HepG2 (cell line): ENCODE results near the gene IGFLR1. TPM values are rescaled to one million over a fixed set of nuclear protein-coding genes. Genes with fewer than 3 reads are reported as not detected.

Source experiments
- ATF3 ChIP-seq: sonication (generic); formaldehyde crosslinking; IDR thresholded peaks from 2 replicates; pipeline ENCODE4 v1.4.0; 2020; ENCODE audit warnings: missing genetic modification reagents
- BCL6 ChIP-seq: IDR thresholded peaks from 2 replicates; pipeline ENCODE4 v1.6.1; 2016; ENCODE audit warnings: missing genetic modification reagents, missing compliant biosample characterization
- CCDC6 ChIP-seq: sonication (generic); formaldehyde crosslinking; IDR thresholded peaks from 2 replicates; pipeline ENCODE4 v1.8.1; 2022; ENCODE audit warnings: mild to moderate bottlenecking, missing genetic modification reagents, moderate library complexity
- FOSL1 ChIP-seq: sonication (generic); formaldehyde crosslinking; IDR thresholded peaks from 2 replicates; pipeline ENCODE4 v1.9.0; 2021; ENCODE audit warnings: missing genetic modification reagents, borderline replicate concordance
- FOXP1 ChIP-seq, 2 experiments: fragments of 450-650 bp in 1 of 2; IDR thresholded peaks; 2 replicates each; pipeline ENCODE4 v1.6.1; 2017 to 2018; ENCODE audit warnings: antibody characterized with exemption in 1 of 2
- KLF12 ChIP-seq: sonication (generic); formaldehyde crosslinking; IDR thresholded peaks from 2 replicates; pipeline ENCODE4 v1.4.0; 2020; ENCODE audit warnings: missing genetic modification reagents, borderline replicate concordance
- MTF1 ChIP-seq: sonication (generic); formaldehyde crosslinking; IDR thresholded peaks from 2 replicates; pipeline ENCODE4 v1.5.0; 2020; ENCODE audit warnings: missing genetic modification reagents
- MZF1 ChIP-seq: sonication (generic); formaldehyde crosslinking; IDR thresholded peaks from 2 replicates; pipeline ENCODE4 v1.8.1; 2023; ENCODE audit warnings: mild to moderate bottlenecking, missing genetic modification reagents, borderline replicate concordance
- NFAT5 ChIP-seq: sonication (generic); formaldehyde crosslinking; IDR thresholded peaks from 2 replicates; pipeline ENCODE4 v1.4.0; 2020; ENCODE audit warnings: missing genetic modification reagents
- NR2C2 ChIP-seq: sonication (generic); formaldehyde crosslinking; IDR thresholded peaks from 2 replicates; pipeline ENCODE4 v1.4.0; 2020; ENCODE audit warnings: missing genetic modification reagents, mild to moderate bottlenecking, moderate library complexity, borderline replicate concordance
- RAD21 ChIP-seq: fragments of 450-650 bp; formaldehyde crosslinking; IDR thresholded peaks from 2 replicates; pipeline ENCODE4 v1.5.0; 2020; ENCODE audit warnings: mild to moderate bottlenecking
- RARG ChIP-seq: sonication (generic); formaldehyde crosslinking; IDR thresholded peaks from 2 replicates; pipeline ENCODE4 v1.4.0; 2020; ENCODE audit warnings: low read depth, mild to moderate bottlenecking, missing genetic modification reagents
- RFXANK ChIP-seq: IDR thresholded peaks from 2 replicates; pipeline ENCODE4 v1.6.1; 2016
- SALL1 ChIP-seq: sonication (generic); formaldehyde crosslinking; IDR thresholded peaks from 2 replicates; pipeline ENCODE4 v1.8.0; 2022; ENCODE audit warnings: mild to moderate bottlenecking, missing genetic modification reagents
- SRSF1 ChIP-seq: fragments of 200-400 bp; formaldehyde crosslinking; optimal IDR thresholded peaks from 2 replicates; pipeline ENCODE3; 2017; ENCODE audit warnings: mild to moderate bottlenecking, low read depth, low read length, moderate library complexity
- STAT5B ChIP-seq: sonication (generic); formaldehyde crosslinking; IDR thresholded peaks from 2 replicates; pipeline ENCODE4 v1.4.0; 2020; ENCODE audit warnings: missing genetic modification reagents
- TMF1 ChIP-seq: sonication (generic); formaldehyde crosslinking; IDR thresholded peaks from 2 replicates; pipeline ENCODE4 v1.8.1; 2022; ENCODE audit warnings: low read depth, missing genetic modification reagents
- ZKSCAN5 ChIP-seq: sonication (generic); formaldehyde crosslinking; IDR thresholded peaks from 2 replicates; pipeline ENCODE4 v1.5.1; 2020; ENCODE audit warnings: mild to moderate bottlenecking, missing genetic modification reagents
- ZNF274 ChIP-seq: sonication (generic); formaldehyde crosslinking; IDR thresholded peaks from 2 replicates; pipeline ENCODE4 v1.5.1; 2020; ENCODE audit warnings: mild to moderate bottlenecking, missing genetic modification reagents
- ZNF496 ChIP-seq: sonication (generic); formaldehyde crosslinking; IDR thresholded peaks from 2 replicates; pipeline ENCODE4 v1.8.1; 2023; ENCODE audit warnings: mild to moderate bottlenecking, moderate library complexity, missing genetic modification reagents; ENCODE audit not compliant: insufficient replicate concordance
- polyA plus RNA-seq, 8 experiments: library from polyadenylated mRNA; depleted of rRNA in 3 of 8; stranded (reverse) in 7 of 8; unstranded in 1 of 8; fragments of >200 nt; fragmentation: Illumina TruSeq in 4 of 8; extraction: Trizol in 4 of 8; gene quantifications; 2 replicates each; pipeline versions ENCODE4 v1.2.1 to v1.2.3, GENCODE V29; 2011 to 2016; ENCODE audit warnings: low read depth in 4 of 8, missing spikeins in 1 of 8, mixed read lengths in 1 of 8; ENCODE audit not compliant: insufficient read depth in 1 of 8
- total RNA-seq, 5 experiments: library from RNA; depleted of rRNA; stranded (reverse); fragments of >200 nt; fragmentation: Illumina TruSeq; extraction: Trizol; gene quantifications; 2 replicates each; pipeline ENCODE4 v1.2.3, GENCODE V29; 2016; ENCODE audit warnings: low read depth in 1 of 5
- TF ChIP-seq, protein P1 (sequence below): sonication (generic); formaldehyde crosslinking; conservative IDR thresholded peaks from 2 replicates; pipeline ENCODE4 v1.4.0; 2020; ENCODE audit warnings: mild to moderate bottlenecking, missing genetic modification reagents, moderate library complexity

IGFLR1 gene
- total and polyA plus RNA-seq, 2 of the 13 experiments (the other 11 are each of a cell fraction or from before 2014, with no cell fraction given) = 5.4 to 8.9 TPM

DNA sequence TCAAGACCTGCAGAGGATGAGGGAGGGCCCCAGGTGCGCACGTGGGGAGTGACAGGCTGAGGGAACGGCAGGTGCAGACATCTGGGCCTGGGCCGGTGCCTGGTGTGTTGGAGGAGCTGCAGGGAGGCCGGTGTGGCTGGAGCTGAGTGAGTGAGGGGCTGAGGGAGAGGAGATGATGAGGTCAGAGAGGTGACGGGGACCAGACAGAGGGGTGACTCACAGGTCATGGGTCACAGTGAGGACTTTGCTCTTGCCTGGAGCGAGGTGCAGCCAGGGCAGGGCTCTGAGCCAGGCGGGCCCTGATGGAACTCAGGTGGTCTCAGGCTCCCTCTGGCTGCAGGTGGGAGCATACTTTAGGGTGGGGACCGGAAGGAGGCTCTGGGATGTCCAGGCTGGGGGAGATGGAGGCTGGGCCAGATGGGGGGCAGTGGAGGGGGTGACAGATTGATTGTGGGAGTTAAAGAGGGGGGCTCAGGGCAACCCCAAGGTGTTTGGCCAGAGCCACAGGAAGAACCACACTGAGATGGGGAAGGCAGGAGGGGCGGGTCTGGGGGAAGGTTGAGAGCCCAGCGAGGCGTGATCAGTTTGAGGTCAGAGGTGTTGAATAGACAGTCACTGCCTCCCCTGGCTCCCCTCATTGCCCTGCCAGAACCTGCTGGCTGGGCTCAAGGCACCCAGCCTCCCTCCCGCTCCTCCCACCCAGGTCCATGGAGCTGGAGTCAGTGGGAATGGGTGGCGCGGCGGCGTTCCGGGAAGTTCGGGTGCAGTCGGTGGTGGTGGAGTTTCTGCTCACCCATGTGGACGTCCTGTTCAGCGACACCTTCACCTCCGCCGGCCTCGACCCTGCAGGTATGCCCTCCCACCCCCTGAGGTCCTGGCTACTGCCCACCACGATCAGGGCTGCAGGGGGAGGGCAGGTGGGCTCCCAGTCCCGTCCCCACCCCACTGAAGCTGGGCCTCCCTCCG is 41.5 kb upstream of the IGFLR1 start (continued):
- TF ChIP-seq, protein P1, sequence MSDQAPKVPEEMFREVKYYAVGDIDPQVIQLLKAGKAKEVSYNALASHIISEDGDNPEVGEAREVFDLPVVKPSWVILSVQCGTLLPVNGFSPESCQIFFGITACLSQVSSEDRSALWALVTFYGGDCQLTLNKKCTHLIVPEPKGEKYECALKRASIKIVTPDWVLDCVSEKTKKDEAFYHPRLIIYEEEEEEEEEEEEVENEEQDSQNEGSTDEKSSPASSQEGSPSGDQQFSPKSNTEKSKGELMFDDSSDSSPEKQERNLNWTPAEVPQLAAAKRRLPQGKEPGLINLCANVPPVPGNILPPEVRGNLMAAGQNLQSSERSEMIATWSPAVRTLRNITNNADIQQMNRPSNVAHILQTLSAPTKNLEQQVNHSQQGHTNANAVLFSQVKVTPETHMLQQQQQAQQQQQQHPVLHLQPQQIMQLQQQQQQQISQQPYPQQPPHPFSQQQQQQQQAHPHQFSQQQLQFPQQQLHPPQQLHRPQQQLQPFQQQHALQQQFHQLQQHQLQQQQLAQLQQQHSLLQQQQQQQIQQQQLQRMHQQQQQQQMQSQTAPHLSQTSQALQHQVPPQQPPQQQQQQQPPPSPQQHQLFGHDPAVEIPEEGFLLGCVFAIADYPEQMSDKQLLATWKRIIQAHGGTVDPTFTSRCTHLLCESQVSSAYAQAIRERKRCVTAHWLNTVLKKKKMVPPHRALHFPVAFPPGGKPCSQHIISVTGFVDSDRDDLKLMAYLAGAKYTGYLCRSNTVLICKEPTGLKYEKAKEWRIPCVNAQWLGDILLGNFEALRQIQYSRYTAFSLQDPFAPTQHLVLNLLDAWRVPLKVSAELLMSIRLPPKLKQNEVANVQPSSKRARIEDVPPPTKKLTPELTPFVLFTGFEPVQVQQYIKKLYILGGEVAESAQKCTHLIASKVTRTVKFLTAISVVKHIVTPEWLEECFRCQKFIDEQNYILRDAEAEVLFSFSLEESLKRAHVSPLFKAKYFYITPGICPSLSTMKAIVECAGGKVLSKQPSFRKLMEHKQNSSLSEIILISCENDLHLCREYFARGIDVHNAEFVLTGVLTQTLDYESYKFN (CRISPR knock-in tag) = peak; percentile 38; the same call in 1 of the 2 replicates
- TF ChIP-seq RARG (no peak), RFXANK (CRISPR knock-in tag) (no peak), NFAT5 (CRISPR knock-in tag) (no peak), ATF3 (CRISPR knock-in tag) (peak; percentile 47; the same call in 1 of the 2 replicates), STAT5B (no peak), KLF12 (CRISPR knock-in tag) (no peak), MZF1 (CRISPR knock-in tag) (no peak), SRSF1 (no peak), FOSL1 (CRISPR knock-in tag) (peak; percentile 40; the same call in 1 of the 2 replicates), TMF1 (CRISPR knock-in tag) (no peak), SALL1 (CRISPR knock-in tag) (no peak; the same call in 1 of the 2 replicates), ZKSCAN5 (CRISPR knock-in tag) (peak; percentile 70; the same call in 1 of the 2 replicates), RAD21 (CRISPR knock-in tag) (peak; percentile 34; the same call in 1 of the 2 replicates), FOXP1 (IDR thresholded peaks at IDR 0.05) (no peak), FOXP1 (CRISPR knock-in tag; IDR thresholded peaks at IDR 0.05) (no peak), ZNF274 (no peak), NR2C2 (peak; percentile 90), BCL6 (no peak), CCDC6 (CRISPR knock-in tag) (no peak), MTF1 (no peak), ZNF496 (CRISPR knock-in tag) (no peak)
